CD1c-positive myeloid dendritic cell (primary cell): ENCODE data around the gene DHRS9.
"Not testable (repeated sequence)": the region's sequence is repeated elsewhere in the genome, so short reads cannot be mapped to it uniquely, and the experiment has no call there.

Experiments
- DNase-seq: peaks from one replicate; pipeline ENCODE4 v3.0.0-alpha.2; 2016; ENCODE audit errors: extremely low spot score

DHRS9 gene

DNA sequence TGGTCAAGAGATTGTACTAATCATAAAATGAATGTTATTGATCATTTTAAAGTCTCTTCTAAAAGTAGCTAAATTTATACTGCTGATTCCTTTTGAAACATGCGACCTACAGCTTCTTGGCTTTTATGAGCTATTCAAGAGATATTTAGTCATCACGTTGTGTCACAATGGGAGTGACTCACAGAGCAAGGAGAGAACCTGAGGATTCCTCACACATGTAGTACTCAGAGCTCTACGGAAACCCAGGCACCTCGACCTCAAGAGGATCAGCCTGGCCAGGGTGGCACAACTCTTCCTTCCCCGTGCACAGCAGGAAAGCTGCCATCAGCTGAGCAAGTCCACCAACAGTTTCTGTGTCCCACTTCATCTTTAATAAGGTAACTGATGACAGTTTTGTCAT is at the start of gene DHRS9:
TSS of gene DHRS9 (plus strand) at position 223 of the 400 bp plus-strand sequence. CDS start 12,019 bp downstream, outside the sequence.
- peak; percentile 92 for DNase-seq

DNA sequence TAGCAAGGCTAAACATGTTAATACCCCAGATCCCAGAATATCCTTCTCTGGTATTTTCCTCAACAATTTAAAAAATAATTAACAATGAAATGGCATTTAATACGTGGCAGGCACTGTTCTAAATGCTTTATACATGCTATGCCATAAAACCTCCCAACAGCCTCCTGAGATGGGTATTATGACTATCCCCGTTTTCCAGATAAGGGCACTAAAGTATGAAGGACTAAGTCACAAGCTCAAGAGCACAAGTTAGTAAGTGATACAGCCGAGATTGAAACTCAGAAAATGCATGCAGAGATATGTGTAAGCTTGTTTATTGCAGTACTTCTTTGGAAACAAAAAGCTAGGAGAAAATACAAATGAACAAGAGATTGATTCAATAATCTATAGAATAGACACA is 46.2 kb upstream of the DHRS9 start:
- no peak for DNase-seq

DNA sequence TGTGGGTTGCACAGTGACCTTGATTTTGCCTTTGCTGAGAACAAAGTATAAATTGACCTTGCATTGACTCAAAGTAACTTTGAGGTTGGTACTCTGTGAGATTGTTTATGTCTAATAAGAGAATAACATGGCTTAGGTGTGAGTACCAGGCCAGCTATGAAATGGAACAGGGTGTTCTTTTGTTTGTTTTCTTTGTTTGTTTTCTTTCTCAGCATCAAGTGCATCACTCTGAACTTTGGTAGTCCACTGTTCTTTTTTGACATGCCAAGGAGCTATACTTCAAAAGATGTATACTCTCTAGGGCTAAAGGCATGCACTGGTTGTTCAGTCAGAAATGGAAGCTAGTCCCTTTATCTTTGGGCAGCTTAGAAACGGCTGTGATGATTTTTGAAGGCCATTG is 43.3 kb upstream of the DHRS9 start:
- no peak for DNase-seq

DNA sequence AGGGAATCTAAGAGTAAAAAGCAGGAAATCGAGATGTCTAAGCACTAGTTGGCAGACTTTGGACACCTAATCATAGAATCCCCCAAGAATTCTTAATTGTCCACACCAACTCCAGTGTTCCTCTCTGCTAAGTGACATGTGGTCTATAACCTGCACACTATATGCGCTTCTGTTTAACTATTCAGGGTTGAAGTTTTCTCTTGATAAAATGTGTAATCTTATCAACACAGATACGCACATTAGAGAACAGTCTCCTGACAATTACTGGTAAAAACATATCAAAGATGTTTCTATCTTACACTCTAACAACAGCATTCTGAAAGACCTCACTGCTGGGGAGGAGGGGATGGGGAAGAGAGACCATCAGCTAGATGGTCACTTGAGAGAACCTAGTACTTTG is 42.1 kb upstream of the DHRS9 start:
- no peak for DNase-seq

DNA sequence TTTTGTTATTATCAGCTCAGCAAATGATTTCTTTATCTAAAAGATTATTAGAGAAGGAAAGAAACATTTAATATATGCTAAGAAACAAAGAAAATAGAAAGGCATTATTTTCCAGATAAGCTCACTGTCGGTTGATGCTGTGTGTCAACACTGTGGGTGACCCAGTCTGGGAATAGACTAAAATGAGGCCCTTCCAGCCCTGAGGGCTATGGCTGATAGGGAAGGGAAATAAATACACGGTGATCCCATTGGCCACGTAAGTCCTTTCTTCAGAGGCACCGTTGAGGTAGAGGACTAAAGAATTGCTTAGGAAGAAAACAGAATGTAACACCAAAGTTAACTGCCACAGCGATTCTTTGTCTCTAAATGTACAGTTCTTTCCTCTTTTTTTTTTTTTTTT is 40.0 kb upstream of the DHRS9 start:
- DNase-seq, result no peak

DNA sequence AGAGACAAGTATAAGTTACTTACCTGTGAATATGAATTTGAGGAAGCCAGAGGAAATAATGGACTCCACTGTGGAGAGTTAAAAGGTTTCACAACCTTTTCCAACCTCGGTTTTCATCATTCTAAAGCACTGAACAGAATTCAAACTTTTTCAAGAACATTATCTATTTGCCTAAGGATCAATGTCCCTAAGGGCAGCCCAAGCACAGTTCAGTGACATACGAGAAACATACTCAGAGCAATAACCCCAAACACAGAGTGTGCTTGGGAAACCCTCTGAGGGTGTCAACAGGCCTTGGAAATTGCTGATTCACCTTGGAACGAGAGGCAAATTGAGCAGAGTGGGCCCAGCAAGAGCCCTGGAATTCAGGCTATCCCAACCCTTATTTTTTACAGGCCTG is 38.2 kb upstream of the DHRS9 start, which contains the start of gene ABCB11:
TSS of gene ABCB11 (minus strand) at position 123 of the 400 bp plus-strand sequence. CDS start 13,199 bp downstream, outside the sequence.
- no peak for DNase-seq

DNA sequence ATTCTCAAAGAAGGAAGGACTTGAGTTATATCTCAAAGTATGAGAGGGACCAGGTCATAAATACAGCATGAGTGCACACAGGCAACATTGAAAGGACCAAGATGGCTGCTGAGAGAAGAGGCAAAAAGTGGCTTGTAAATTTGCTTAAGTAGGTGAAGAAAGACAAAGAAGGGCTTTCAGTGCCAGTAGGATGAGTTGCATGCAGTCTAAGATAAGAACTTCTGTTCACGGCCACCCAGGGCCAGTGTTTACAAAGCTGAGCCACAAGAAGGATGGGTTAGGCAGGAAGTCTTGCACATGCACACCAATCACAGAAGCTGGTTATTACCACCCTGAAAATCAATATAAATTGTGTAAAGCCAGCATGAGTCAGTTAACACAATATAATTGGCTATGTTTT is 35.1 kb upstream of the DHRS9 start:
- DNase-seq, result no peak

DNA sequence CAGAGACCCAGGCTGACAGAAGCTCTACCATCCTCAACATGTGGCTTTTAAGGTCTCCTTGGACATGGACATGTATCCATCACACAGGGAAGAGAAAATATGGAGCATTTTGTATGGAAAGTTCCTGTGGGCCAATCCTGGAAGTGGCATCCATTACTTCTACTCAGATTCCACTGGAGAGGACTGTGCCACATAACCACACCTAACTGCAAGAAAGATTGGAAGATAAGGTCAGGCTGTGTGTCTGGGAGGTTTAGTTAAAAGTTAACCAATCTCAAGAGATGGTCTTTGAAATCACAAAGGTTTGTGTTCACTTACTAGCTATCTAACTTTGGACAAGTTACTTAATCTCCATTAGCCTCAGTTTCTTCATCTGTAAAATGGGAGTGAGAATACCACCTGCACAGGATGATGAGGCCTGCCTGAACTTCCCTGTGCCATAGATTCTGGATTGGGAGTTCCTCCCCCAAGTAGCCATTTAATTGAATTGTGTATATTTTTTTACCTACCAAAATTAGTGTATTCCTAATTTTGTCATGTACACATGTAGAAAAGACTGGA is 34.3 kb upstream of the DHRS9 start:
- no peak for DNase-seq

DNA sequence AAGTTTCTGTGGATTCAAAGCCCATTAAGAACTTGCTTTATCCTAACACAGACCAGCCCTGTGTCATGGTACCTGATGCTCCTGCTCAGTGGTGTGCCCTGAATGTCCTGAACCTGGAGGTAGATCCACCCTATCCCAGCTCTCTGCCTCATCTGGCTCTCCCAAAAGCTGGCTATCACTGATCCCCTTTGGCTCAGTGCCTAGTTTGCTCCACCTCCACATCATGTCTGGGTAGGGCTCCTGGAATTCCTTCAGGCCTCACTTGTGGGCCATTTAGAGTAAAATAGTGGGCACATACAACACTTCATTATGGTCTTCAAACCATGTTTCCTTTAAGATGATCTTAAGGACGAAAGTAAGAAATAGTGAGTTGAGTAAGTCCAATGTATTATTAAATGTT is 33.5 kb upstream of the DHRS9 start:
- no peak for DNase-seq

DNA sequence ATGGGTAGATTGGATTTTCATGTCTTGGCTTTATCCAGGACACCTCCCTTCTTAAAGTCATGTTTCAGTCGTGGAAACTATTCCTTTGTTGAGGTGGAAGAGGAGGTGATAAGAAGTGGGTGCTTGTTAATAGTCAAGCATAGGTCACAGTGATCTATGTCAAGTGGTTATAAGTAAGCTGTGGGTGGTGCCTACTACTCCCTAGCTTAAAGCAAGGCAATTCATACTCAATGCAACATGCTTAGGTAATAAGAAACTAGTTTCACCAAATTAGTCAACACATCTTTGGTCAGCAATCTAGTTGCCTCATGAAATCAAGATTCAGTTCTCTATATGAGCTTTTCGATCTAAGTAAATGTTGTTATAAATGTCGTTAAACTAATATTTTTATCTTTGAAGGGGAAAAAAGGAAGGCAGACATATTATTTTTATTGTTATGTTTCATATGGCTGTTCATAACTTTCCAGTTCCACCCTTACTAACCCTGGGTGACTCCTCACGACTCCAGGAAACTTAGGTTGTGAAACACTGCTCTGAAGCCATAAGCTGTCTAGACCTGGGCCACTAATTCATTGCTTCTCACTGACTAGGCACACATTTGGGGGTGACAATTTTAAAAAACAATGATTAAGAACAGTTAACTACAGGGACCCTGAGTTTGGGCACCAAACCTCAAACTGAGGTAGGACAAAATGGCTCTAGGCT is 32.5 kb upstream of the DHRS9 start:
- peak; percentile 75 for DNase-seq

DNA sequence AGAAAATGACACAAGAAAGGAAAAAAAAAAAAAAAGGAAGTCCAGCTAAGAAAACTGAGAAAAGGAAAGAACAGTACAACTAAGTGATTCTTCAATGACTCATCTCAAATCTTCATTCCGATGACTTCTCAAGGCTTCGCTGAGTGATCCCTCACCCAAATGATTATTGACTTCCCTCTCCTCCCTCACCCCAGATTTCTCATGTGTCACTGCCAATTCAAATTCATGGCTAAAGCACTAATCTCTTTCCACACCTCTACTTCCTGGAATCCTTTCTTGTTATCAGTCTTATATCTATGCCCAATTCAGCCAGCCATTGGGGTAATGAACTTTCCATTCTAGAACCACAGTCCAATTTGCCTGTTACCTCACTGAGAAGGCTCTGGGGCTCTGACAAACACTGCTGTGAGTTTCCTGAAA is 31.0 kb upstream of the DHRS9 start:
- DNase-seq, result peak; percentile 86

DNA sequence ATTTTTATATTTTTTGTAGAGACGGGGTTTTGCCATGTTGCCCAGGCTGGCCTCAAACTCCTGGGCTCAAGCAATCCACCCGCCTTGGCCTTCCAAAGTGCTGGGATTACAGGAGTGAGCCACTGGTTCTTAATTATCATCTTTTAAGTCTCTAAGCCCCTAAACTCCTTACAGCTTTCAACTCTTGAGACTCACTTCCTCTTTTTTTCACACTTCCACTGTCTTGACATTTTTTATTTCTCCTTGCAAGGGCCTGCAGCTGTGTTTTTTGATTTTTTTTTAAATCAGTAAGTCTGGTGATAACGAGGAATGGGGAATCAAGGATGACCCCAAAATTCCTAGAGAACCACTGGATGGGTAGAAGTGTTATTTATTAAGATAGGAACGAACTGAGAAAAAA is 29.7 kb upstream of the DHRS9 start:
- peak; percentile 51 for DNase-seq

DNA sequence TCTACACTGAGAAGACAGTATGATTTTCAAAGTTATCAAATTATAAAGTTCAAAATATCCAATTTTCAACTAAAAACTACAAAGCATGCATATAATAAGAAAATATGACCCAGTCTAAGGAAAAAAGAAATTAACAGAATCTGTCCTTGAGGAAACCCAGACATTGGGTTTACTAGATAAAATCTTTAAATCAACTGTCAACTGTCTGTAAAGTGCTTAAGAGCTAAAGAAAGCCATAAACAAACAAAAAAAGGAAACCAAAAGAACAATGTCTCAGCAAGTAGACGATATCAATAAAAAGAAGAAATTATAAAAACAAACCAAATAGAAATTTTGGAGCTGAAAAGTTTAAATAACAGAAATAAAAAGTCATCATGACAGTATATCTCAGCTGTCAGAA is 27.8 kb upstream of the DHRS9 start:
- DNase-seq, result no peak

DNA sequence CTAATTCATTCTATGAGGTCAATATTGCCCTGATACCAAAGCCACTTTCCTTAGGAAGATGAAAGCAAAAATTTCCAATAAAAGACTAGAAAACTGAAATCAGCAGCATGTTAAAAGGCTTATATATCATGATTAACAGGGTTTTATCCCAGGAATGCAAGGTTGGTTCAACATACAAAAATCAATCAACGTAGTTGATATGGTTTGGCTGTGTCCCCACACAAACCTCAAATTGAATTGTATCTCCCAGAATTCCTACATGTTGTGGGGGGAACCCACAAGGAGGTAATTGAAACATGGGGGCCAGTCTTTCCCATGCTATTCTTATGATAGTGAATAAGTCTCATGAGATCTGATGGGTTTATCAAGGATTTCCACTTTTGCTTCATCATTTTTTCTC is 26.5 kb upstream of the DHRS9 start:
- no peak for DNase-seq

DNA sequence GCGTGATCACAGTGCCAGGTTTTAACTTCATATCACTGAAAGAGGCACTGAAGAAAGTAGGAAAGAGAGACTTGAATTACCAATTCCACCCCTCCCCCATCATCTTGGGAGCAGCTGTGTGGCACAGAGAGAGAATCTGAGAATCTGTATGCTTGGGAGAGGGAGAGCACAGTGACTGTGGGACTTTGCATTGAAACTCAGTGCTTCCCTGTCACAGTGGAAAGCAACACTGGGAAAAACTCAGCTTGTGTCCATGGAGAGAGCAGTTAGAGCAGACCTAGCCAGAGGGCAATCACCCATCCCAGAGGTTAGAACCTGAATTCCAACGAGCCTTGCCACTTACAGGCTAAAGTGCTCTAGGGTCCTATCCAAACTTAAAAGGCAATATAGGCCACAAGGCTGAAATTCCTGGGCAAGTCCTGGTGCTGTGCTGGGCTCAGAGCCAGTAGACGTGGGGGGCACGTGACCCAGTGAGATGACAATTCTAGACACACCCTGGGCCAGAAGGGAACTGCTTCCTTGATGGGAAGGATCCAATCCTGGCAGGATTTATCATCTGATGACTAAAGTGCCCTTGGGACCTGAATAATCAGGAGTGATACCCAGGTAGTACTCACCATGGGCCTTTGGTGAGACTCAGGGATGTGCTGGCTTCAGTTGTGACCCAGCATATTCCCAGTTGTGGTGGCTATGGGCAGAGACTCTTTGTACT is 22.8 kb upstream of the DHRS9 start:
- no peak for DNase-seq

DNA sequence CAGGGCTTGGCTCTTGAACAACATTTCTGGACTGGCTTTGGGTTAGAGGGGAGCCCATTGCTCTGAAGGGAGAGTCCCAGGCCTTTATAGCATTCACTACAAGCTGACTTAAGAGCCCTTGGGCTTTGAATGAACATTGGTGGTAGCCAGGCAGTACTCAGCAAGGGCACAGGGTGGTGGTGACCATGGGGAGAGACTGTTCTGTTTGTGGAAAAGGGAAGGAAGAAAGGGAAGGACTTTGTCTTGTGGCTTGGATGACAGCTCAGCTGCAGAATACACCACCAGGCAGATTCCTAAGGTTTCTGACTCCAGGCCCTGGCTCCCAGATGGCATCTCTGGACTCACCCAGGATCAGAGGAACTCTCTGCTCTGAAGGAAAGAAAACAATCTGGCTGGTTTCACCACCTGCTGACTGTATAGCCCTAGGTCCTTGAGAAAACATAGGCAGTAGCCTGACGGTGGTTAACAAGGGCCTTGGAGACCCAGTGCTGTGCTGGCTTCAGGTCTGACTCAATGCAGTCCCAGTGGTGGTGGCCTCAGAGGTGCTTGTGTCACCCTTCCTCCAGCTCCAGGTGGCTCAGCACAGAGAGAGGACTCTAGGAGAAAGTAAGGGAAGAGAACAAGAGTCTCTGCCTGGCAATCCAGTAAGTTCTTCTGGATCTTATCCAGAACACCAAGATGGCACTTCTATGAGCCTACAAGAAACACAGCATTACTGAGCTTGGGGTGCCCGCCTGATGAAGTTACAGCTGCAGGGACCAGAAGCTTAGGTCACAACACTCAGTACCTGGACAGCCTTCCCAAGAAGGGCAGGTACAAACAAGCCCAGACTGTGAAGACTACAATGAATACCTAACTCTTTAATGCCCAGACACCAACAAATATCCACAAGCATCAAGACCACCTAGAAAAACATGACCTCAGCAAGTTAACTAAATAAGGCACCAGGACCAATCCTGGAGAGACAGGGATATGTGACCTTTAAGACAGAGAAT is 21.8 kb upstream of the DHRS9 start:
- DNase-seq, result peak; percentile 53

DNA sequence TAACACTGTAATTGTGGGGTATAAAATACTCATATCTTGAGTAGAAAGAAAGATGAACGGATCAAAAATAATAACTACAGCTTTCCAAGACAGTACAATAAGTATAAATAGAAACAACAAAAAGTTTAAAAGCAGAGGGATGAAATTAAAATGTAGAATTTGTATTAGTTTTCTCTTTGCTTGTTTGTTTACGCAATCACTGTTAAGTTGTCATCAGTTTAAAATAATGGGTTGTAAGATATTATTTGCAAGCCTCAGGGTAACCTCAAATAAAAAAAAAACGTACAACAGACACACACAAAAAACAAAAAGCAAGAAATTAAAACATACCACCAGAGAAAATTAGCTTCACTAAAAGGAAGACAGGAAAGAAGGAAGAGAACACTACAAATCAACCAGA is 20.2 kb upstream of the DHRS9 start:
- DNase-seq, result no peak

DNA sequence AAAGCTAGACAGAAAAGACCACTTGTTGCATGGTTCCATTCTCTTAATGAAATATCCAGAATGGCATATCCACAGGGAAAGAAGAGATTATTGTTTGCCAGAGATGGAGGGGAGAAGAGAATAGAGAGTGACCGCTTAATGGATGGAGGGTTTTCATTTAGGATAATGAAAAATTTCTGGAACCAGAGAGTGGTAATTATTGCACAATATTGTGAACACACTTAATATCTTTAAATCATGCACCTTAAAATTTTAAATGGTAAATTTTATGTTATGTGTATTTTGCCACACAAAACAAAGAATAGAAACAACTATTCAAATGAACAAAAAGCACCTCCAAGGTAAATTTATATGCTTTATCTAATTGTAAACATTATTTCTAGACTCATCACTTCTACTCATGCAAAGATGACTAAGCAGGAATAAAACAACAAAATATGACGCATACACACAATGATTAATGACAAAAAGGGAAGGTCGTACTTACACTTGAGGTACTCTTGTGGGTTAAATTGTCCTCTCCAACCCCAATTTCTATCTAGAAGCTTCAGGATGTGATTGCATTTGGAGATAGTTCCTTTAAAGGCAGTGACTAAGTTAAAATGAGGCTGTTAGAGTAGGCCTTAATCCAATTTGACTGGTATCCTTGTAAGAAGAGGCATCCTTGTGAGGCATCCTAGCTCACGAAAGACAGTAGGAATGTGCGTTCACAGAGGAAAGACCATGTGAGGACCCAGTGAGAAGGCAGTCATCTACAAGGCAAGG is 18.7 kb upstream of the DHRS9 start:
- peak; percentile 64 for DNase-seq

DNA sequence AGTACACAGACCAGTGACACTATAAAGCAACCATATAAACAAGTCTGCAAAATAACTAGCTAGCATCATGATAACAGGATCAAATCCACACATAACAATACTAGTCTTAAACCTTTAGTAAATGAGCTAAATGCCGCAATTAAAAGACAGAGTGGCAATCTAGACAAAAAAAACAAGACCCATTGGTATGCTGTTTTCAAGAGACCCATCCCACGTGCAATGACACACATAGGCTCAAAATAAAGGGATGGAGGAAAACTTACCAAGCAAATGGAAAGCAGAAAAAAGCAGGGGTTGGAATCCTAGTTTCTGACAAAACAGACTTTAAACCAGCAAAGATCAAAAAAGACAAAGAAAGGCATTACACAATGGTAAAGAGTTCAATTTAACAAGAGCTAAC is 14.8 kb upstream of the DHRS9 start:
- DNase-seq, result not testable (repeated sequence)

DNA sequence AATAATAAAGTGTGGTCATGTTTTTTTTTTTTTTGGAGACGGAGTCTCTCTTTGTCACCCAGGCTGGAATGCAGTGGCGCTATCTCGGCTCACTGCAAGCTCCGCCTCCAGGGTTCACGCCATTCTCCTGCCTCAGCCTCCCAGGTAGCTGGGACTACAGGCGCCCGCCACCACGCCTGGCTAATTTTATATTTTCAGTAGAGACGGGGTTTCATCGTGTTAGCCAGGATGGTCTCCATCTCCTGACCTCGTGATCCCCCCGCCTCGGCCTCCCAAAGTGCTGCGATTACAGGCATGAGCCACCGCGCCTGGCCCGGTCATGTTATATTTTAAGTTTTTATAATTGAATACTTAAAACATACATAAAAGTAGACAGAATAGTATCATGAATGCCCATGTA is 5.2 kb upstream of the DHRS9 start:
- DNase-seq, result not testable (repeated sequence)

DNA sequence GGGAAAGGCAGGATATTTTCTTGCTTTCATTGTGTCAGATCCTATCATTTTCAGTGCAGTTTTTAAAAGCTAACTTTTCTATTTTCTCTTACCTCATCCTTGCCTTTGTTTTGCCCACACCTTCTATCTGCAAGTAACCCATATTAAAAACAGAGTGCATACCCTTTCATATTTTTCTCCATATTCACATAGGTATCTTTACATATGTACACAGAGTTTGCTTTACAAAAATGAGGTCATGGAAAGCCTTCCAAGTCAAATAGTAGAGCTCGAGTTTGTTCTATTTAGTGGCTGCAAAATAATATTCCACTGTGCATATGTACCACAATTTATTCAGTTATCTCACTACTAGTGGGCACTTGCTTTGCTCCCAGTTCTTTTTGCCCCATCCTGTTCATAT is 3.9 kb upstream of the DHRS9 start:
- DNase-seq, result no peak
